Upper lobe of left lung (tissue), 4 donors: Measurements from ENCODE around the gene NLGN1.

Source experiments
- POLR2A ChIP-seq, 4 donors: fragments of 450-650 bp; IDR thresholded peaks; one replicate each; pipeline ENCODE4 v1.5.1; 2016 to 2017; ENCODE audit warnings: antibody characterized with exemption in 4 of 4, mild to moderate bottlenecking in 2 of 4
- TF ChIP-seq, protein P1 (sequence below), 6 experiments: fragments of 450-650 bp in 4 of 6; fragments of 200-600 bp in 2 of 6; sonication (generic) in 2 of 6; IDR thresholded peaks; one replicate each; pipeline ENCODE4 v1.5.1; 2016 to 2019; ENCODE audit warnings: antibody characterized with exemption in 6 of 6

DNA sequence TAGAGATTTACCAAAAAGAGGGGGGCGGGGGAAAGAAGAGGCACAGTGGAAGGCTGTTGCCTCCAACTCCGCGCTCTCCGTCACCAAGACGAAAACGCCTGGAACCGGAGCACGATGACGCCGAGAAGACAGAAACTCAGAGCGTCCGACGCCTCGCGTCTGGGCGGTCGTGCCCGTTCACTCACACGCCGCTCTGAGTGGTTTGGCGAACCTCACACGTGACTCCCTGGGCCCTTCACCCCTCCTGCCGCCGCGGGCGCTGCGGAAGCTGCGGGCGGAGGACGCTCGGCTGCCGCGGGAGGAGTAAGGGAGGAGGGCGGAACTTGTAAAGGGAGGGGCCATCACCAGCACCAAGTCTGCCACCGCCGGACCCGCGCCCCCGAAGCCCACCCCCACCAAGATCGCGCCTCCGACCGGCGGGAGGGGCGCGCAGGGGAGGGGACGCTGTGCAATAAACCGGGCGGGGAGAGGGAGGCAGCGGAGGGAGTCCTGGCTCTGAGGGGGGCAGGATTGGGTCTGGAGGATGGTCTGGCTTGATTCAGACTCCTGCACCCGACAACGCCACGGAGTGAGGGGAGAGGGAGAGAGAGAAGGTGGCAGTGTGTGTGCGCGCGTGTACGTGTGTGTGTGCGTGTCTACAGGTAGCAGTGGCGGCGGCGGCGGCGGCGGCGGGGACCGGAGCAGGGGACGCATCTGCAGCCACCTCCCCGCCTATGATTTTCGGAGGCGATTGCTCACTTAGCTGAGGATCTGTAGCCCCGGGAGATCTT is 1.9 kb upstream of the NLGN1 start:
- TF ChIP-seq, protein P1, sequence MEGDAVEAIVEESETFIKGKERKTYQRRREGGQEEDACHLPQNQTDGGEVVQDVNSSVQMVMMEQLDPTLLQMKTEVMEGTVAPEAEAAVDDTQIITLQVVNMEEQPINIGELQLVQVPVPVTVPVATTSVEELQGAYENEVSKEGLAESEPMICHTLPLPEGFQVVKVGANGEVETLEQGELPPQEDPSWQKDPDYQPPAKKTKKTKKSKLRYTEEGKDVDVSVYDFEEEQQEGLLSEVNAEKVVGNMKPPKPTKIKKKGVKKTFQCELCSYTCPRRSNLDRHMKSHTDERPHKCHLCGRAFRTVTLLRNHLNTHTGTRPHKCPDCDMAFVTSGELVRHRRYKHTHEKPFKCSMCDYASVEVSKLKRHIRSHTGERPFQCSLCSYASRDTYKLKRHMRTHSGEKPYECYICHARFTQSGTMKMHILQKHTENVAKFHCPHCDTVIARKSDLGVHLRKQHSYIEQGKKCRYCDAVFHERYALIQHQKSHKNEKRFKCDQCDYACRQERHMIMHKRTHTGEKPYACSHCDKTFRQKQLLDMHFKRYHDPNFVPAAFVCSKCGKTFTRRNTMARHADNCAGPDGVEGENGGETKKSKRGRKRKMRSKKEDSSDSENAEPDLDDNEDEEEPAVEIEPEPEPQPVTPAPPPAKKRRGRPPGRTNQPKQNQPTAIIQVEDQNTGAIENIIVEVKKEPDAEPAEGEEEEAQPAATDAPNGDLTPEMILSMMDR (IDR thresholded peaks at IDR 0.05), result no peak
- TF ChIP-seq POLR2A (IDR thresholded peaks at IDR 0.05), result peak in 3 of 4 donors; percentile 15 to 44 (median 31)
